ENCODE measurements around the gene SAMD14. TPM values are rescaled to one million over a fixed set of nuclear protein-coding genes. Genes with fewer than 3 reads are reported as not detected.
A peak's percentile ranks its signal among the peaks of the same experiment; 100 is the strongest.

Gene SAMD14
- total RNA-seq, 6 experiments from 2014 or later = 0.50 to 3.8 (median 0.77) TPM; not detected in 1

- Histone ChIP-seq H3K27ac (no peak overlapping the region), H3K36me3 (no peaks in the 10 kb centered on the region), H3K9me3 (no peaks in the 10 kb centered on the region), H3K27me3 (no peaks in the 10 kb centered on the region), H3K4me3 (no peak overlapping the region), H3K4me1 (peaks cover 0 to 16% (median 1%) of the 10 kb centered on the region in 4 donors)
- intact Hi-C loops (cut with DNase I) = loop anchor here (10.0 kb wide), 1 partner anchor 47 kb away; the partner anchor contains the start of gene SGCA (in 2 of the 2)
- TF ChIP-seq POLR2A (IDR thresholded peaks at IDR 0.05) = no peak
- peak; percentile 58 to 73 (median 66) for TF ChIP-seq CTCF (IDR thresholded peaks at IDR 0.05)
- ATAC-seq (peak; percentile 77 to 82 (median 78)), DNase-seq (peak in 2 of 3 donors; percentile 59 to 70)
- 21% methylated on average over 23 of the region's 64 CpGs for WGBS (ENCODE audit: insufficient coverage, low coverage, low lambda C conversion rate, missing lambda C conversion rate)
Observed at GRCh38 chr17:50117202-50118051, 12.5 kb downstream of the SAMD14 start.

GRCh38 chr17:50115756-50116155, 14.2 kb downstream of the SAMD14 start:
- H3K9me3 ChIP-seq = no peaks in the 10 kb centered on the region
- no peak overlapping the region for H3K4me3 ChIP-seq
- 40% methylated on average over 1 of the region's 17 CpGs for WGBS (ENCODE audit: insufficient coverage, low coverage, low lambda C conversion rate, missing lambda C conversion rate)
- no peak for TF ChIP-seq POLR2A (IDR thresholded peaks at IDR 0.05)
- TF ChIP-seq CTCF (IDR thresholded peaks at IDR 0.05) = no peak
- intact Hi-C loops (cut with DNase I) = loop anchor here (10.0 kb wide), 1 partner anchor 49 kb away; the partner anchor contains the start of gene SGCA (in 2 of the 2)
- no peak overlapping the region for H3K27ac ChIP-seq
- DNase-seq (peak in 1 of 3 donors; percentile 42), ATAC-seq (no peak)
- H3K27me3 ChIP-seq = no peaks in the 10 kb centered on the region
- H3K36me3 ChIP-seq = no peaks in the 10 kb centered on the region
- H3K4me1 ChIP-seq = peaks cover 0 to 32% (median 5%) of the 10 kb centered on the region in 4 donors

GRCh38 chr17:50114849-50115357, 15.1 kb downstream of the SAMD14 start:
- peaks cover 0 to 32% (median 5%) of the 10 kb centered on the region in 4 donors for H3K4me1 ChIP-seq
- peak; percentile 41 to 58 (median 52) for TF ChIP-seq CTCF (IDR thresholded peaks at IDR 0.05)
- TF ChIP-seq POLR2A (IDR thresholded peaks at IDR 0.05) = no peak

GRCh38 chr17:50114401-50114800, 15.6 kb downstream of the SAMD14 start:
- intact Hi-C loops (cut with DNase I) = loop anchor here (10.0 kb wide), 1 partner anchor 50 kb away; the partner anchor contains the start of gene SGCA (in 2 of the 2)
- DNase-seq (peak in 1 of 3 donors; percentile 45), ATAC-seq (no peak)
- Histone ChIP-seq H3K27me3 (no peaks in the 10 kb centered on the region), H3K36me3 (peaks cover 0 to 2% (median 0%) of the 10 kb centered on the region in 4 donors), H3K27ac (no peak overlapping the region), H3K4me1 (peaks cover 0 to 32% (median 5%) of the 10 kb centered on the region in 4 donors), H3K4me3 (no peak overlapping the region), H3K9me3 (no peaks in the 10 kb centered on the region)
- WGBS (ENCODE audit: insufficient coverage, low coverage, low lambda C conversion rate, missing lambda C conversion rate) = no CpG with 5 or more reads among the region's 4 CpGs
- no peak for TF ChIP-seq CTCF (IDR thresholded peaks at IDR 0.05)
- TF ChIP-seq POLR2A (IDR thresholded peaks at IDR 0.05) = no peak

More at GRCh38 chr17:50114849-50115357, 15.1 kb downstream of the SAMD14 start:
- ATAC-seq (peak in 2 of 4 donors; percentile 9 to 12), DNase-seq (peak in 1 of 3 donors; percentile 46)
- intact Hi-C loops (cut with DNase I) = loop anchor here (10.0 kb wide), 1 partner anchor 50 kb away; the partner anchor contains the start of gene SGCA (in 2 of the 2)
- H3K4me3 ChIP-seq = no peak overlapping the region
- no peaks in the 10 kb centered on the region for H3K9me3 ChIP-seq
- no peak overlapping the region for H3K27ac ChIP-seq
- WGBS (ENCODE audit: insufficient coverage, low coverage, low lambda C conversion rate, missing lambda C conversion rate) = 23% methylated on average over 5 of the region's 6 CpGs
- no peaks in the 10 kb centered on the region for H3K27me3 ChIP-seq
- no peaks in the 10 kb centered on the region for H3K36me3 ChIP-seq

Measured in right lobe of liver (tissue), 6 donors.